Heart left ventricle (tissue), 13 donors: ENCODE results near the gene SNX25.

Experiments
- POLR2A ChIP-seq, 2 donors: fragments of 450-650 bp; IDR thresholded peaks; one replicate each; pipeline ENCODE4 v1.6.1; 2017; ENCODE audit warnings: antibody characterized with exemption in 2 of 2, mild to moderate bottlenecking in 2 of 2, moderate library complexity in 2 of 2
- TF ChIP-seq, protein P1 (sequence below), 12 donors: fragments of 200-600 bp; sonication (generic) in 4 of 12; IDR thresholded peaks; one replicate each; pipeline versions ENCODE4 v1.5.0 to v1.8.0; 2018 to 2022; ENCODE audit warnings: antibody characterized with exemption in 12 of 12, mild to moderate bottlenecking in 5 of 12
- donor health status: ischemic (EF 13 %, LVEDD 7.1; RV severe dilation, severe dysfunction).
- donor health status: DM: no; HTN: yes; CAD: no.
- donor health status: DM: no; HTN: no; CAD: no.
- donor health status: ischemic (EF 25% LVEDD 6.9; RV normal size, moderate dysfunction).
- donor health status: ischemic (EF 25% LVEDD 5.7; RV mildly dilated, moderate dysfunction).
- donor health status: ischemic (EF 35%, LVEDD 5.7; RV mildly dilated, moderate dysfunction).
- donor health status: nonischemic (EF 11% LVEDD 7.7; RV severe dilation, severe dysfunction).
- donor health status: DM: yes; HTN: yes; CAD: no.
- donor health status: PGD.
- donor health status: ischemic (EF 29% LVEDD 5.4; RV normal size, mild dysfunction).
- donor health status: nonischemic (EF 23%, LVEDD 6.1; RV moderate dilation, normal function).

DNA sequence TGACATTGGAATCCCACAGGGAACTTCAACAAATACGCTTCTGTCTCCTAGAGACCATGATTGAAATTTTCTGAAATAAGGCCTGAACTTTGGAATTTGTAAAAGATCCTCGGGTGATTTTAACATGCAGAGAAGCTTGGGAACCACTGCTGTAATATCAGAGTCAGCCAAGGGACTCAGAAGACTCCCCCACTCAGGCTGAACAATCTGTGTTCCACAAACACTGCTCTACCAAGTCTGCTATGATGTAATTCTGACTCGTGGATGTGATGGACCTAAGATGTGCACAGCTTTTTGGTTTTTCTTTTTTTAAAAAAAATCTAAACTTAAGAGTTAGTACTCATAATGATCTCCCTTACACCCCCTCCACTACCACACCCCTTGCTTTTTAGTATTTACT lies 160.3 kb downstream of the SNX25 start:
- no peak for TF ChIP-seq POLR2A (IDR thresholded peaks at IDR 0.05)
- TF ChIP-seq, protein P1, sequence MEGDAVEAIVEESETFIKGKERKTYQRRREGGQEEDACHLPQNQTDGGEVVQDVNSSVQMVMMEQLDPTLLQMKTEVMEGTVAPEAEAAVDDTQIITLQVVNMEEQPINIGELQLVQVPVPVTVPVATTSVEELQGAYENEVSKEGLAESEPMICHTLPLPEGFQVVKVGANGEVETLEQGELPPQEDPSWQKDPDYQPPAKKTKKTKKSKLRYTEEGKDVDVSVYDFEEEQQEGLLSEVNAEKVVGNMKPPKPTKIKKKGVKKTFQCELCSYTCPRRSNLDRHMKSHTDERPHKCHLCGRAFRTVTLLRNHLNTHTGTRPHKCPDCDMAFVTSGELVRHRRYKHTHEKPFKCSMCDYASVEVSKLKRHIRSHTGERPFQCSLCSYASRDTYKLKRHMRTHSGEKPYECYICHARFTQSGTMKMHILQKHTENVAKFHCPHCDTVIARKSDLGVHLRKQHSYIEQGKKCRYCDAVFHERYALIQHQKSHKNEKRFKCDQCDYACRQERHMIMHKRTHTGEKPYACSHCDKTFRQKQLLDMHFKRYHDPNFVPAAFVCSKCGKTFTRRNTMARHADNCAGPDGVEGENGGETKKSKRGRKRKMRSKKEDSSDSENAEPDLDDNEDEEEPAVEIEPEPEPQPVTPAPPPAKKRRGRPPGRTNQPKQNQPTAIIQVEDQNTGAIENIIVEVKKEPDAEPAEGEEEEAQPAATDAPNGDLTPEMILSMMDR (IDR thresholded peaks at IDR 0.05), result no peak
